Liver (tissue), 9 donors: Measurements from ENCODE around the gene VSIG10. TPM values are rescaled to one million over a fixed set of nuclear protein-coding genes. Genes with fewer than 3 reads are reported as not detected.

Experiments
- DNase-seq: peaks from one replicate; pipeline ENCODE4 v3.0.0-alpha.2; 2017; ENCODE audit warnings: low spot score
- H3K27ac ChIP-seq, 2 donors: one replicate each; pipeline ENCODE4 v1.7.0; 2013; ENCODE audit warnings: inconsistent platforms in 2 of 2, low read length in 2 of 2, control low read depth in 1 of 2, low read depth in 1 of 2, mild to moderate bottlenecking in 1 of 2
- H3K27me3 ChIP-seq, 4 donors: one replicate each; pipeline versions ENCODE4 v1.6.1 to v1.7.0; 2013; ENCODE audit warnings: low read length in 3 of 4, inconsistent platforms in 1 of 4, mild to moderate bottlenecking in 1 of 4, moderate library complexity in 1 of 4; ENCODE audit not compliant: control insufficient read depth in 4 of 4, insufficient read depth in 4 of 4
- H3K36me3 ChIP-seq, 4 donors: one replicate each; pipeline versions ENCODE4 v1.6.1 to v1.7.0; 2013; ENCODE audit warnings: low read length in 3 of 4, mild to moderate bottlenecking in 3 of 4, low read depth in 1 of 4, moderate library complexity in 1 of 4; ENCODE audit not compliant: control insufficient read depth in 4 of 4, insufficient read depth in 3 of 4
- H3K4me1 ChIP-seq, 4 donors: one replicate each; pipeline versions ENCODE4 v1.6.1 to v1.7.0; 2013; ENCODE audit warnings: low read length in 3 of 4, mild to moderate bottlenecking in 3 of 4, moderate library complexity in 1 of 4; ENCODE audit not compliant: control insufficient read depth in 4 of 4, insufficient read depth in 4 of 4
- H3K4me3 ChIP-seq, 3 donors: one replicate each; pipeline versions ENCODE4 v1.6.1 to v1.7.0; 2013; ENCODE audit warnings: low read length in 3 of 3, control low read depth in 1 of 3, low read depth in 1 of 3, mild to moderate bottlenecking in 1 of 3
- H3K9ac ChIP-seq, 2 donors: one replicate each; pipeline ENCODE4 v1.7.0; 2013; ENCODE audit warnings: low read length in 2 of 2, mild to moderate bottlenecking in 2 of 2, moderate library complexity in 2 of 2, control low read depth in 1 of 2, low read depth in 1 of 2
- H3K9me3 ChIP-seq, 4 donors: one replicate each; pipeline versions ENCODE4 v1.6.1 to v1.7.0; 2013; ENCODE audit warnings: low read length in 3 of 4; ENCODE audit not compliant: control insufficient read depth in 4 of 4
- ATF3 ChIP-seq: IDR thresholded peaks from 2 replicates; pipeline ENCODE4 v1.6.1; 2016; ENCODE audit warnings: antibody characterized with exemption
- CTCF ChIP-seq: fragments of 150-350 bp; IDR thresholded peaks from 2 replicates; pipeline ENCODE4 v1.5.1; 2017; ENCODE audit warnings: improper control_type of control experiment, low read depth, low read length; ENCODE audit not compliant: missing input control
- EGR1 ChIP-seq, 2 donors: IDR thresholded peaks; 2 replicates each; pipeline ENCODE4 v1.6.1; 2016 to 2018; ENCODE audit warnings: antibody characterized with exemption in 2 of 2, low read depth in 2 of 2
- FOXA1 ChIP-seq: IDR thresholded peaks from 2 replicates; pipeline ENCODE4 v1.6.1; 2016; ENCODE audit warnings: antibody characterized with exemption
- FOXA2 ChIP-seq: IDR thresholded peaks from 2 replicates; pipeline ENCODE4 v1.6.1; 2016; ENCODE audit warnings: antibody characterized with exemption
- GABPA ChIP-seq, 2 donors: IDR thresholded peaks in 1 of 2; conservative IDR thresholded peaks in 1 of 2; 2 replicates each; pipeline ENCODE4 v1.6.1; 2016; ENCODE audit warnings: antibody characterized with exemption in 2 of 2, mild to moderate bottlenecking in 1 of 2, moderate library complexity in 1 of 2
- HNF4G ChIP-seq: IDR thresholded peaks from 2 replicates; pipeline ENCODE4 v1.6.1; 2016; ENCODE audit warnings: antibody characterized with exemption
- JUND ChIP-seq, 2 donors: IDR thresholded peaks; 2 replicates each; pipeline ENCODE4 v1.6.1; 2016; ENCODE audit warnings: antibody characterized with exemption in 2 of 2
- MAX ChIP-seq: IDR thresholded peaks from 2 replicates; pipeline ENCODE4 v1.6.1; 2016; ENCODE audit warnings: antibody characterized with exemption
- NR2F2 ChIP-seq: IDR thresholded peaks from 2 replicates; pipeline ENCODE4 v1.6.1; 2016; ENCODE audit warnings: antibody characterized with exemption
- RAD21 ChIP-seq, 2 donors: IDR thresholded peaks; 2 replicates each; pipeline ENCODE4 v1.6.1; 2016; ENCODE audit warnings: antibody characterized with exemption in 2 of 2, mild to moderate bottlenecking in 2 of 2
- REST ChIP-seq: IDR thresholded peaks from 2 replicates; pipeline ENCODE4 v1.6.1; 2016; ENCODE audit warnings: antibody characterized with exemption, mild to moderate bottlenecking
- RXRA ChIP-seq, 2 donors: IDR thresholded peaks; 2 replicates each; pipeline ENCODE4 v1.6.1; 2017 to 2018; ENCODE audit warnings: antibody characterized with exemption in 2 of 2, mild to moderate bottlenecking in 1 of 2
- SP1 ChIP-seq: IDR thresholded peaks from 2 replicates; pipeline ENCODE4 v1.6.1; 2018; ENCODE audit warnings: antibody characterized with exemption, mild to moderate bottlenecking
- TAF1 ChIP-seq: conservative IDR thresholded peaks from 2 replicates; pipeline ENCODE4 v1.6.1; 2016; ENCODE audit warnings: antibody characterized with exemption, mild to moderate bottlenecking
- YY1 ChIP-seq: IDR thresholded peaks from 2 replicates; pipeline ENCODE4 v1.6.1; 2016; ENCODE audit warnings: antibody characterized with exemption, mild to moderate bottlenecking
- ZBTB33 ChIP-seq: IDR thresholded peaks from 2 replicates; pipeline ENCODE4 v1.6.1; 2016; ENCODE audit warnings: antibody characterized with exemption
- WGBS: extraction: QIAGEN DNeasy Blood & Tissue Kit; methylation state at CpG from one replicate; pipeline ENCODE4 v1.1.7; 2013; 5-methylcytosine and 5-hydroxymethylcytosine counted together
- polyA plus RNA-seq, 2 donors: library from polyadenylated mRNA; stranded (reverse) in 1 of 2; unstranded in 1 of 2; fragments of 200-250 nt in 1 of 2; fragments of >200 nt in 1 of 2; fragmentation: Nextera tagmentation in 1 of 2; extraction: Ambion mirVana in 1 of 2; gene quantifications; one replicate each; pipeline versions ENCODE4 v1.2.1 to v1.2.3, GENCODE V29; 2013 to 2015
- total RNA-seq, 2 donors: library from RNA; depleted of rRNA; stranded (reverse); fragments of >200 nt; gene quantifications; one replicate each; pipeline ENCODE4 v1.2.3, GENCODE V29; 2014
- donor health status: healthy.
- donor health status: healthy.
- donor health status: healthy.
- donor health status: healthy.
- donor health status: healthy.

Gene VSIG10
- total and polyA plus RNA-seq, 4 donors: 9.8 to 16.4 (median 11.7) TPM

GRCh38 chr12:118107694-118108093 is 3.9 kb upstream of the VSIG10 start (continued):
- TF ChIP-seq ZBTB33: no peak
- TF ChIP-seq GABPA (IDR thresholded peaks at IDR 0.05 in 1 of 2, conservative IDR thresholded peaks at IDR 0.05 in 1 of 2): no peak
- TF ChIP-seq HNF4G: no peak
- TF ChIP-seq FOXA1: no peak
- no peak for TF ChIP-seq ATF3
- no peak for TF ChIP-seq EGR1 (IDR thresholded peaks at IDR 0.05; ENCODE audit: low read depth in 2 of 2)
- no peak for TF ChIP-seq SP1
- no peak for TF ChIP-seq MAX
- TF ChIP-seq TAF1: no peak

GRCh38 chr12:118107011-118107410 is 3.2 kb upstream of the VSIG10 start:
- H3K27me3 ChIP-seq: no peaks in the 10 kb centered on the region
- H3K27ac ChIP-seq: no peak overlapping the region

More at GRCh38 chr12:118107011-118107410, 3.2 kb upstream of the VSIG10 start:
- Histone ChIP-seq H3K9ac (no peak overlapping the region), H3K36me3 (peaks cover 0 to 1% (median 0%) of the 10 kb centered on the region in 4 donors), H3K4me3 (no peak overlapping the region), H3K9me3 (no peaks in the 10 kb centered on the region), H3K4me1 (peaks cover 0 to 15% (median 5%) of the 10 kb centered on the region in 4 donors)
- 93% methylated on average over 4 of the region's 4 CpGs for WGBS
- TF ChIP-seq HNF4G: no peak
- TF ChIP-seq YY1: no peak
- TF ChIP-seq CTCF: no peak
- no peak for TF ChIP-seq FOXA1
- no peak for TF ChIP-seq FOXA2
- TF ChIP-seq ATF3: no peak
- TF ChIP-seq RXRA (IDR thresholded peaks at IDR 0.05): no peak
- TF ChIP-seq REST: no peak
- TF ChIP-seq MAX: no peak
- TF ChIP-seq NR2F2: no peak
- no peak for TF ChIP-seq TAF1
- TF ChIP-seq GABPA (IDR thresholded peaks at IDR 0.05 in 1 of 2, conservative IDR thresholded peaks at IDR 0.05 in 1 of 2): no peak
- no peak for TF ChIP-seq ZBTB33
- no peak for TF ChIP-seq JUND (IDR thresholded peaks at IDR 0.05)
- TF ChIP-seq SP1: no peak
- TF ChIP-seq RAD21 (IDR thresholded peaks at IDR 0.05): no peak
- no peak for DNase-seq
